ENCODE results near the gene DMRT3.

- TF ChIP-seq, protein P1, sequence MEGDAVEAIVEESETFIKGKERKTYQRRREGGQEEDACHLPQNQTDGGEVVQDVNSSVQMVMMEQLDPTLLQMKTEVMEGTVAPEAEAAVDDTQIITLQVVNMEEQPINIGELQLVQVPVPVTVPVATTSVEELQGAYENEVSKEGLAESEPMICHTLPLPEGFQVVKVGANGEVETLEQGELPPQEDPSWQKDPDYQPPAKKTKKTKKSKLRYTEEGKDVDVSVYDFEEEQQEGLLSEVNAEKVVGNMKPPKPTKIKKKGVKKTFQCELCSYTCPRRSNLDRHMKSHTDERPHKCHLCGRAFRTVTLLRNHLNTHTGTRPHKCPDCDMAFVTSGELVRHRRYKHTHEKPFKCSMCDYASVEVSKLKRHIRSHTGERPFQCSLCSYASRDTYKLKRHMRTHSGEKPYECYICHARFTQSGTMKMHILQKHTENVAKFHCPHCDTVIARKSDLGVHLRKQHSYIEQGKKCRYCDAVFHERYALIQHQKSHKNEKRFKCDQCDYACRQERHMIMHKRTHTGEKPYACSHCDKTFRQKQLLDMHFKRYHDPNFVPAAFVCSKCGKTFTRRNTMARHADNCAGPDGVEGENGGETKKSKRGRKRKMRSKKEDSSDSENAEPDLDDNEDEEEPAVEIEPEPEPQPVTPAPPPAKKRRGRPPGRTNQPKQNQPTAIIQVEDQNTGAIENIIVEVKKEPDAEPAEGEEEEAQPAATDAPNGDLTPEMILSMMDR (IDR thresholded peaks at IDR 0.05 in 2 of 3, conservative IDR thresholded peaks at IDR 0.05 in 1 of 3; ENCODE audit: insufficient read depth in 2 of 3, low read depth in 1 of 3, low read length in 3 of 3): no peak
- no peak for TF ChIP-seq POLR2AphosphoS5 (IDR thresholded peaks at IDR 0.05; ENCODE audit: control insufficient read depth, insufficient read depth, low read depth, low read length)
Observed at GRCh38 chr9:959105-959504, 17.4 kb upstream of the DMRT3 start.

Measured in K562 (cell line).